ENCODE data around the gene MAN1A1.

- TF ChIP-seq POLR2A (IDR thresholded peaks at IDR 0.05) (no peak), CTCF (IDR thresholded peaks at IDR 0.05) (no peak)
Measured at GRCh38 chr6:119157506-119157815, 192.1 kb downstream of the MAN1A1 start.

Measured in uterus (tissue), 2 donors.